Ramos (cell line): ENCODE results near the gene CFAP69.
"Not testable (repeated sequence)": the region's sequence is repeated elsewhere in the genome, so short reads cannot be mapped to it uniquely, and the experiment has no call there.

Source experiments
- in situ Hi-C: fragments of 300-500 bp; cut with MboI; formaldehyde crosslinking; loops from one replicate; pipeline ENCODE4 v1.14.3; 2022; ENCODE audit warnings: low sequenced_read_pairs; ENCODE audit not compliant: unreplicated experiment

The CFAP69 gene

DNA sequence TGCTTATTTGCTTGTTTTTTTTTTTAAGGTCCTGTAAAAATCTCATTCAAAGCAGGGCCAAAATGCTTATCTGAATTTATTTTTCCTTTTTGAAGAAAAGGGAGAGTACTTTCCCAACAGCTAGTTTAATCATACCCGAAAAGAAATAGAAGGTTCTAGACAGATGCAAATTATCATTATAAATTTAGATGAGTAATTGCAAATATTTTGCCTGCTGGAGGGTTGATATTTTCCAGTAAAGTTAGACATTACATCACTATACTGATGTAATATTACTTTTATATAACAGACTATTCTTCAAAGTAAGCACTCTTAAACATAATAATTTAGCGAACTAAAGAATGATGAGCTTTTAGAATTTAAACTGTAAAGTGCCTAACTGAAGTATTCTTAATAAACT is 14.1 kb upstream of the CFAP69 start:
- in situ Hi-C loops, result no loop called here

DNA sequence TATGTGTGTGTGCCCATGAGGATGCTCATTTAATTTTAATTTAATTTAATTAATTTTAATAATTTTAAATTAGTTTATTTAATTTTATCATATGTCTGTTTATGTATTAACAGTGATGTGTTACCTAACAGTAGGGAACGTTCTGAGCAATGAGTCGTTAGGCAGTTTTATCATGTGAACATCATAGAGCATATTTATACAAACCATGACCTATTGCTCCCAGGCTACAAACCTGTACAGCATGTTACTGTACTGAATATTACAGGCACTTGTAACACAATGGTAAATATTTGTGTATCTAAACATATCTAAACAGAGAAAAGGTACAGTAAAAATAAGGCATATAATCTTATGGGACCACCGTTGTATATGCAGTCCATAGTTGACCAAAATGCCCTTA is 13.7 kb upstream of the CFAP69 start:
- in situ Hi-C loops, result no loop called here

GRCh38 chr7:90232430-90232829 is 12.5 kb upstream of the CFAP69 start:
- in situ Hi-C loops, result no loop called here

GRCh38 chr7:90233569-90233968 is 11.4 kb upstream of the CFAP69 start:
- in situ Hi-C loops, result no loop called here

GRCh38 chr7:90236721-90237289 is 8.2 kb upstream of the CFAP69 start:
- in situ Hi-C loops, result no loop called here

GRCh38 chr7:90238022-90238421 is 7.0 kb upstream of the CFAP69 start:
- in situ Hi-C loops, result no loop called here

DNA sequence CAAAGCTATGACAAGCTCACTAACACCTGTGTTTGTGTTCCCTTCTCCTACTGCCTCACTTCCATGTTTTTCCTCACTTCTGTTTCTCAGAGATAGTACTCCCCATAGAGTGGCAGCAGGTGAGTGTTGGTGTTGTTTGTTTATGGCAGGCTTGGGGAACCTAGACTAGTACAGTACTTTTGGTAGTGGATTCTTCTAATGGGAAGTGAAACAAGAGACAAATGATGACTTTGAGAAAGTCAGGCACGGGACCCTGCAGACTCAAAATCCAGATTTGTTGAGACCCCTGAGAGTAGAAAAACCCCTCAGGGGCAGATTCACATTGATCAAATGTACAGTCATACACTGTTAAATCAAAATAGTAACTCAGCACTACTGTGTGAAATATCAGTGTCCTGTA is 6.4 kb upstream of the CFAP69 start:
- in situ Hi-C loops, result no loop called here

- in situ Hi-C loops, result no loop called here
These were observed 5.9 kb upstream of the CFAP69 start for GRCh38 chr7:90239050-90239449.

GRCh38 chr7:90239625-90240228 is 5.2 kb upstream of the CFAP69 start:
- in situ Hi-C loops, result no loop called here

GRCh38 chr7:90242369-90243168 is 2.4 kb upstream of the CFAP69 start:
- in situ Hi-C loops, result no loop called here

GRCh38 chr7:90243556-90243955 is 1.4 kb upstream of the CFAP69 start:
- in situ Hi-C loops, result no loop called here

GRCh38 chr7:90244565-90244908 is 437 bp upstream of the CFAP69 start:
- in situ Hi-C loops, result no loop called here

DNA sequence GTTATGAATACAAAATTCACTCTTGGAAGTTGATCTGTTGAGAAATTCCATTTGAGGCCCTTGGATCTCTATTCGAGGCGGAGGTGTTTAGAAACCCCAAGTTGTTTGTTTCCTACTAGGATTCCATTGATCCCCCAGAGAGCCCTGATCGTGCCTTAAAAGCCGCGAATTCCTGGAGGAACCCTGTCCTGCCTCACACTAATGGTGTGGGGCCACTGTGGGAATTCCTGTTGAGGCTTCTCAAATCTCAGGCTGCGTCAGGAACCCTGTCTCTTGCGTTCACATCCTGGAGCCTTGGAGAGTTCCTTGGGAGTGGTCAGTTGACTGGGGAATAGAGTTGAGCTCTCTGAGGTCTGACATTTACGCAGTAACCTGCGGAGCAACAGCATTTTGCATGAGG is 1.2 kb downstream of the CFAP69 start:
- in situ Hi-C loops, result no loop called here

- in situ Hi-C loops, result no loop called here
These were observed 3.7 kb downstream of the CFAP69 start for GRCh38 chr7:90248706-90249105.

DNA sequence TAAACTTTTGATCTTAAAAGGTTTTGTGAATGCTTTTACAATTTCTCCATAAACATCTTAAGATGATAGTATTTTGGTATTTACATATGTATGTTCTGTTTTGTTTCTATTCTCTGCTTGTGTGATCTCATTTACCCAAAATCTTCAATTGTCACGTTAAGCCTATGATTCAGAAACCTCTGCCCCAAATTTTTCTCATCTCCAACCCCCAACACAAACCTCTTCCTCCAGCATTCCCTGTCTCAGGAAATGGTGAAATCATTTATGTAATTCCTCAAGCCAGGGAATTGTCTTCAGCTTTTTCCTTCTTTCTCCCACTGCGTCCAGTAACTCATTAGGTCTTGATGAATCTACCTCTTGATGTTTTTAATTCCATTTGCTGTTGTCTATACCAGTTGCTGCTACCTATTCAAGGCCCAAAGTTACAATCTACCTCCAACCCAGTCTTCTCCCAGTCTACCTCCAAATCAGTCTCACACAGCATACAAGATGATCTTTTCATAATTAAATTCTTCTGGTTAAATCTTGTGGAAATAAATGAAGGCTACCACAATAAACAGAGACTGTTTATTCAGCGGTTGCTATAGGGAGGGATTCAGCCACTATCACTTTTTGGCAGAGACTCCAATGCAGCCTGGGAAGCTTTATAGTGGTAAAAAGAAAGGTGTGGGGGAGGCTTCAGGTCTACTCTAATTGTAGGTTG is 5.8 kb downstream of the CFAP69 start:
- in situ Hi-C loops, result no loop called here

DNA sequence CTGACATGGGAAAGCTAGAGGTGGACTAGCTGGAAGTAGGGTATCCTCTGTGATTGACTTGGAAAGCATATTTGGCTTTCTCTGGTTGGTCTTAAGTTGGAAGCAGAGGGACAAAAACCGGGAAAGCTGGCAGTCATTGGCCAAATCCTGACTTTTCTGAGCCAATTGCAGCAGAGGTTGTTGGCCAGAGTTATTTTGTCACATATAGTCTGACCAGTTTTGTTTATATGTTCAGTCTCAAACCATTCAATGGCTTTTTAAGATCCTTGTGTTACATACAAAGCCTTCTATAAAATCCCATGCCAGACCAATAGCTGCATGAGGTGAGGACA is 6.3 kb downstream of the CFAP69 start:
- in situ Hi-C loops, result no loop called here

DNA sequence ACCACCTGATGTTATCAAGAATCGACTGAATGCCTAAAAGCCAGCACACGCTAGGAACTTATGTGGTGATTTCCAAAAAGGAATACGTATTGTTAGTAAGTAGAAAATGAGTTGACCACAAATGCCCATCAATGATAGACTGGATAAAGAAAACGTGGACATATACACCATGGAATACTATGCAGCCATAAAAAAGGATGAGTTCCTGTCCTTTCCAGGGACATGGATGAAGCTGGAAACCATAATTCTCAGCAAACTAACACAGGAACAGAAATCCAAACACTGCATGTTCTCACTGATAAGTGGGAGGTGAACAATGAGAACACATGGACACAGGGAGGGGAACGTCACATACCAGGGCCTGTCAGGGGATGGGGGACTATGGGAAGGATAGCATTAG is 11.0 kb downstream of the CFAP69 start:
- in situ Hi-C loops, result not testable (repeated sequence)

GRCh38 chr7:90256778-90257177 is 11.8 kb downstream of the CFAP69 start:
- in situ Hi-C loops, result no loop called here

- in situ Hi-C loops, result no loop called here
These were observed 16.5 kb downstream of the CFAP69 start for GRCh38 chr7:90261441-90261840.

DNA sequence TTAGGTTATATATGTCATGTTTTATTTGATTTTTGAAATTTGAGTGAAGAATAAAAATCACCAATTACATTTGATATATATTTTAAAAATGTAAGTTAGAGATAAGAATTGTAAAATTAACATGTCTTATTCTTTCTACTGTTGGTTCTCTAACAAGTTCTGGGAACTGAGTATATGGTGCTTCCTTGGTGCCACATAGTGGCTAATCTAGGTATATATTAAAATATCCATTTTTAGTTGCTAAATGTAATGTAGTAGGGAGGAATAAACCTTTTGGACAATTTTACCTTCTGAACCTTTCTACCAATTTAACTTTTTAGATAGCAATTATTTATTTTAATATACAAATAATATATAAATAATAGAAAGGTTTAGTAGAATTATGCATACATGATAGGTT is 17.5 kb downstream of the CFAP69 start:
- in situ Hi-C loops, result no loop called here

- in situ Hi-C loops, result no loop called here
These were observed 21.8 kb downstream of the CFAP69 start for GRCh38 chr7:90266808-90267207.
